ENCODE results near the gene NCOA7.
"Not testable (repeated sequence)": the region's sequence is repeated elsewhere in the genome, so short reads cannot be mapped to it uniquely, and the experiment has no call there.

- TF ChIP-seq, protein P1, sequence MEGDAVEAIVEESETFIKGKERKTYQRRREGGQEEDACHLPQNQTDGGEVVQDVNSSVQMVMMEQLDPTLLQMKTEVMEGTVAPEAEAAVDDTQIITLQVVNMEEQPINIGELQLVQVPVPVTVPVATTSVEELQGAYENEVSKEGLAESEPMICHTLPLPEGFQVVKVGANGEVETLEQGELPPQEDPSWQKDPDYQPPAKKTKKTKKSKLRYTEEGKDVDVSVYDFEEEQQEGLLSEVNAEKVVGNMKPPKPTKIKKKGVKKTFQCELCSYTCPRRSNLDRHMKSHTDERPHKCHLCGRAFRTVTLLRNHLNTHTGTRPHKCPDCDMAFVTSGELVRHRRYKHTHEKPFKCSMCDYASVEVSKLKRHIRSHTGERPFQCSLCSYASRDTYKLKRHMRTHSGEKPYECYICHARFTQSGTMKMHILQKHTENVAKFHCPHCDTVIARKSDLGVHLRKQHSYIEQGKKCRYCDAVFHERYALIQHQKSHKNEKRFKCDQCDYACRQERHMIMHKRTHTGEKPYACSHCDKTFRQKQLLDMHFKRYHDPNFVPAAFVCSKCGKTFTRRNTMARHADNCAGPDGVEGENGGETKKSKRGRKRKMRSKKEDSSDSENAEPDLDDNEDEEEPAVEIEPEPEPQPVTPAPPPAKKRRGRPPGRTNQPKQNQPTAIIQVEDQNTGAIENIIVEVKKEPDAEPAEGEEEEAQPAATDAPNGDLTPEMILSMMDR (conservative IDR thresholded peaks at IDR 0.05), result not testable (repeated sequence)
- TF ChIP-seq EZH2 (IDR thresholded peaks at IDR 0.05; ENCODE audit: low read depth), result not testable (repeated sequence)
Measured at GRCh38 chr6:125972478-125972877, 181.7 kb downstream of the NCOA7 start.

All from PC-9 (cell line).